HG03378 (cell line): ENCODE data around the gene DXO.

Experiments
- ATAC-seq: cut with Tn5 transposase; IDR thresholded peaks from one replicate; pipeline ENCODE4 v1.9.1; 2021; ENCODE audit warnings: mild to moderate bottlenecking, moderate library complexity; ENCODE audit not compliant: unreplicated experiment

DXO gene

GRCh38 chr6:31958741-31959739 lies 12.9 kb downstream of the DXO start, which contains the start of the genes NELFE and SKIC2:
Gene NELFE (minus strand): TSS chr6:31958971. CDS start chr6:31958446, 525 bp downstream.
Gene SKIC2 (plus strand): TSS chr6:31959175. CDS start chr6:31959193, 18 bp downstream.
- ATAC-seq = peak; percentile 87

- ATAC-seq = no peak
Measured at GRCh38 chr6:31958412-31958740, 13.6 kb downstream of the DXO start.

- no peak for ATAC-seq
Measured at GRCh38 chr6:31956796-31957195, 15.1 kb downstream of the DXO start.

DNA sequence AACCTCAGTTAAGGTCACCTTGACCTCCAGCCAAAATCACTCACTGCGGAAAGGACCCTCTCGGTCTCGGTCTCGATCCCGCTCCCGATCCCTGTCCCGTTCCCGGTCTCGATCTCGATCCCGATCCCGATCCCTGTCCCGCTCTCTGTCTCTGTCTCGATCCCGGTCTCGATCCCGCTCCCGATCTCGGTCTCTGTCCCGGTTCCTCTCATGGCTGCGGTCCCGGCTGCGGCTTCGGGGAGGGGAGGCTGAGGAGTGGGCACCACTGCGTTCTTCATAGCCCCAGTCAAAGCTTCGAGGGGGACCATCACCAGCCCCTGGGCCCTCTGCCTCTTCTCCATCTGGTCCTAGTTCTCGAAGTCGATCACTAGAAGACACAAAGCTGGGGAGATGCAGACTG lies 17.4 kb downstream of the DXO start:
- no peak for ATAC-seq

- no peak for ATAC-seq
Measured at GRCh38 chr6:31952890-31953289, 19.0 kb downstream of the DXO start.

DNA sequence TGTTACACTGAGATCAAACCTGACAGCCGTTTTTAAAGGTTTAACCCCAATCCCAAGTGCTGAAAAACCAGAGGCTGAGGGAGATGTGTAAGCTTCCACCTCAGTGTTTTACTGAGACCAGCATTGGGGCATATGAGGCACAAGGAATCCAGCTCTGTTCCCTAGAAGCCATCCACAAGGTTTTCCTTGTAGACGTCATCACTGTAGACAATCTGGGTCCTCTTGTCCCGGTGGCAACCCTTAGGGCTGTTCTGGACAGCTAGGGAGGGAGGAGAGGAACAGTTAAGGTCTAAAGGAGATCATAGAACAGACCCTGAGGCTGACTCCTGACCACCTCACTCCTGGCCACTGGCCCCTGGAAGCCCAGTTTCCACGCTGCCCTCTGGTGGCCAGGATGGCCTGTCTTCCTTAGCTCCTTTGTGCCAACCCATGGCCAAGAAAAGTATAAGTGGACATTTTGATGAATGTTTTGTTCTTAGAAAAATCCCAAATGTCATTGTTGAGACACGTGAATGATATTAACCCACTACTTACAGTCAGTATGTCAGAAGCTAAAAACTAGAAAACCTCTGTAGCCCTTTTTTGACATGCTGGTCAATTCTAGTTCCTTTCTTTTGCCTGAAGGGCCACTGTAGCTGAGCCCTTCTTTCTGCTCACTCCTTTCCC lies 19.7 kb downstream of the DXO start:
- no peak for ATAC-seq

GRCh38 chr6:31949926-31950548 lies 21.9 kb downstream of the DXO start:
- no peak for ATAC-seq

DNA sequence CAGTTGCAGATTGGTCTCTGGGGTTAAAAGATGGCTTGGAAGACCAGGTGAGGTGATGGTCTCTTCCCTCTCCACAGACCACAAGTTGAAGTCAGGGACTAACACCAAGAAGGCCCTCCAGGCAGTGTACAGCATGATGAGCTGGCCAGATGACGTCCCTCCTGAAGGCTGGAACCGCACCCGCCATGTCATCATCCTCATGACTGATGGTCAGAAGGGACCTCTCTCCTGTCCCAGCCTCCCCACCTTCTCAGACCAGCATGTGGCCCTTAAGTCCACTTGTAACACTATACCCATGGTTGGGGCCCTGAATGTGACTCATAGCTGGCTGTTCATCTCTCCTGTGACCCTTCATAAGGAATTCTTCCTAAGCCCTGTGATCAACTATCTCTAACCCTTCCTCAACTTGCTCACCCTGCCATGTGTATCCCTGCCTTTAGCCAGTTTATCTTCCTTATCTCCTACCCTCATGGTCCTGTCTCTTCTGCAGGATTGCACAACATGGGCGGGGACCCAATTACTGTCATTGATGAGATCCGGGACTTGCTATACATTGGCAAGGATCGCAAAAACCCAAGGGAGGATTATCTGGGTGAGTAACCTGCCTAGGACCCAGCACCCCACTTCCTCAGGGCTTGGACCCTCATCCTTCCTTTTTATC lies 23.1 kb downstream of the DXO start:
- no peak for ATAC-seq

- no peak for ATAC-seq
Measured at GRCh38 chr6:31948306-31948705, 23.6 kb downstream of the DXO start.

DNA sequence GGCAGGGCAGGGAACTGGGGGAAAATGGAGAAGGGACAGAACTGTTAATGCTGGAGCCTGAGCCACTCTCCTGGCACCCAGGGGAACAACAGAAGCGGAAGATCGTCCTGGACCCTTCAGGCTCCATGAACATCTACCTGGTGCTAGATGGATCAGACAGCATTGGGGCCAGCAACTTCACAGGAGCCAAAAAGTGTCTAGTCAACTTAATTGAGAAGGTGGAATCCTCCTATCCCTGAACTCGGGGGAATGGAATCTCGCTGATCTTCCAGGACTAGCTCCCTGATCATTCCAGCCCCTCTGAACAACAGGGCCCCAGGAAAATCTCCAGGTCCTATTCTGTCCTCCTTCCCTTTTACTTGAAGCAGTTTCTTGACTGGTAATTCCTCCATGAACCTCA lies 24.1 kb downstream of the DXO start:
- ATAC-seq = no peak

DNA sequence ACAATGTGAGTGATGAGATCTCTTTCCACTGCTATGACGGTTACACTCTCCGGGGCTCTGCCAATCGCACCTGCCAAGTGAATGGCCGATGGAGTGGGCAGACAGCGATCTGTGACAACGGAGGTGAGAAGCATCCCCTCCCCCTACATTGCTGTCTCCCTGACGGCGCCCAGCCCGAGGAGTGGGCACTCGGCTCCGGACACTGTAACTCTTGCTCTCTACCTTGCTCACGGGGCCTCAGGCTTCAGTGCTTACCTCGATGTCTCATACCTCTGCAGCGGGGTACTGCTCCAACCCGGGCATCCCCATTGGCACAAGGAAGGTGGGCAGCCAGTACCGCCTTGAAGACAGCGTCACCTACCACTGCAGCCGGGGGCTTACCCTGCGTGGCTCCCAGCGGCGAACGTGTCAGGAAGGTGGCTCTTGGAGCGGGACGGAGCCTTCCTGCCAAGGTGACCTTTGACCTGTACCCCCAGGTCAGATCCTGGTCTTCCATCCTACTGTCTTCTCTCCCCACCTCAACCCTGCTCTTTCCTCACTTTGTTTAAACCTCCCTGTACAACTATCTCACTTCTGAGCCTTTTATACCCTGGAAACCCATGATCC lies 24.8 kb downstream of the DXO start:
- ATAC-seq = no peak

DNA sequence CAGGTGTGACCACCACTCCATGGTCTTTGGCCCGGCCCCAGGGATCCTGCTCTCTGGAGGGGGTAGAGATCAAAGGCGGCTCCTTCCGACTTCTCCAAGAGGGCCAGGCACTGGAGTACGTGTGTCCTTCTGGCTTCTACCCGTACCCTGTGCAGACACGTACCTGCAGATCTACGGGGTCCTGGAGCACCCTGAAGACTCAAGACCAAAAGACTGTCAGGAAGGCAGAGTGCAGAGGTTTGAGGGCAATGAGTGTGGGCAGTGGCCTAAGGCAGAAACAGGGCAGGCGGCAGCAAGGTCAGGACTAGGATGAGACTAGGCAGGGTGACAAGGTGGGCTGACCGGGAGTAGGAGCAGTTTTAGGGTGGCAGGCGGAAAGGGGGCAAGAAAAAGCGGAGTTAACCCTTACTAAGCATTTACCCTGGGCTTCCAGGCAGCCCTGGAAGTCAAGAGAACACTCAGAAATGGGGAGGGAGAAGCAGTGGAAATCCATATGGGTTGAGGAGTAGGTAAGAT lies 25.5 kb downstream of the DXO start:
- no peak for ATAC-seq

DNA sequence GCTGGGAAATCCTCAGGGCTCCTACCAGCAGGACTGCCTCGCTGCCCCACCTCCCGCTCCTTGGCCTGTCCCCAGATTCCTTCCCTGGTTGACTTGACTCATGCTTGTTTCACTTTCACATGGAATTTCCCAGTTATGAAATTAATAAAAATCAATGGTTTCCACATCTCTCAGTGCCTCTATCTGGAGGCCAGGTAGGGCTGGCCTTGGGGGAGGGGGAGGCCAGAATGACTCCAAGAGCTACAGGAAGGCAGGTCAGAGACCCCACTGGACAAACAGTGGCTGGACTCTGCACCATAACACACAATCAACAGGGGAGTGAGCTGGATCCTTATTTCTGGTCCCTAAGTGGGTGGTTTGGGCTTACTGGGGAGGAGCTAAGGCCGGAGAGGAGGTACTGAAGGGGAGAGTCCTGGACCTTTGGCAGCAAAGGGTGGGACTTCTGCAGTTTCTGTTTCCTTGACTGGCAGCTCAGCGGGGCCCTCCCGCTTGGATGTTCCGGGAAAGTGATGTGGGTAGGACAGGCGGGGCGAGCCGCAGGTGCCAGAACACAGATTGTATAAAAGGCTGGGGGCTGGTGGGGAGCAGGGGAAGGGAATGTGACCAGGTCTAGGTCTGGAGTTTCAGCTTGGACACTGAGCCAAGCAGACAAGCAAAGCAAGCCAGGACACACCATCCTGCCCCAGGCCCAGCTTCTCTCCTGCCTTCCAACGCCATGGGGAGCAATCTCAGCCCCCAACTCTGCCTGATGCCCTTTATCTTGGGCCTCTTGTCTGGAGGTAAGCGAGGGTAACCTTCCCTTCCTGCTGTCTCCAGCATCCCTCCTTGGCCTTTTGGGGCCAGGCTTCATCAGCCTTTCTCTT lies 26.2 kb downstream of the DXO start, which contains the start of gene CFB:
TSS of gene CFB (plus strand) at position 589 of the 863 bp plus-strand sequence. CDS start at position 716, 127 bp downstream.
- ATAC-seq = no peak

GRCh38 chr6:31945154-31945506 lies 26.8 kb downstream of the DXO start:
- ATAC-seq = no peak

DNA sequence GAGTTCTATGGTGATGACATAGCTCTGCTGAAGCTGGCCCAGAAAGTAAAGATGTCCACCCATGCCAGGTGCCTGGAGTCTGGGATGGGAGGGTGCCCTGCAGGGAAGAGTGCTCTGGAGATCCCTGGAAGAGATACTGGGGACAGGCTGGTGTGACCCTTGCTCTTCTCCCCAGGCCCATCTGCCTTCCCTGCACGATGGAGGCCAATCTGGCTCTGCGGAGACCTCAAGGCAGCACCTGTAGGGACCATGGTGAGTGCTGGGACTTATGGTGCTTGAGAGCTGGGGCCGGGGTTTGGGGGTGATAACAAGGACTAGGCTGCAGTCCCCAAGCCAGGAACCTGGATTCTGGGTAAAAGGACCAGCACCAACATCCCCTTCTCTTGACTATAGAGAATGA lies 28.2 kb downstream of the DXO start:
- no peak for ATAC-seq

GRCh38 chr6:31940256-31940664 lies 31.7 kb downstream of the DXO start:
- no peak for ATAC-seq

GRCh38 chr6:31935823-31936222 lies 36.1 kb downstream of the DXO start:
- ATAC-seq = no peak

GRCh38 chr6:31935021-31935420 lies 36.9 kb downstream of the DXO start:
- ATAC-seq = no peak

DNA sequence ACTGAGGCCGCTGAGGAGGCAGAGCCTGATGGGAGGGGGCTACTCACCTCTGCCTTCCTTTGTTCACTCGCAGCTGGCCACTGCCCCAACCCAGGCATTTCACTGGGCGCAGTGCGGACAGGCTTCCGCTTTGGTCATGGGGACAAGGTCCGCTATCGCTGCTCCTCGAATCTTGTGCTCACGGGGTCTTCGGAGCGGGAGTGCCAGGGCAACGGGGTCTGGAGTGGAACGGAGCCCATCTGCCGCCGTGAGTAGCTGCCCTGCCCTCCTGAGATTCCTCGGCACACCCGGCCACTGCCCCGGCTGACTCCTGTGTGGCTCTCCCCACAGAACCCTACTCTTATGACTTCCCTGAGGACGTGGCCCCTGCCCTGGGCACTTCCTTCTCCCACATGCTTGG lies 38.4 kb downstream of the DXO start:
- no peak for ATAC-seq
